PFSK-1 (cell line): ENCODE measurements around the gene NPW.

Source experiments
- FOXP2 ChIP-seq: optimal IDR thresholded peaks from 2 replicates; pipeline ENCODE3; 2011; ENCODE audit warnings: borderline replicate concordance, control low read depth, inconsistent platforms; ENCODE audit not compliant: insufficient read depth; ENCODE audit errors: extremely low read length, extremely low read depth
- POLR2AphosphoS5 ChIP-seq: IDR thresholded peaks from 2 replicates; pipeline ENCODE4 v1.6.1; 2012; ENCODE audit warnings: low read depth, mild to moderate bottlenecking, control low read depth, low read length, moderate library complexity
- SIN3A ChIP-seq: IDR thresholded peaks from 2 replicates; pipeline ENCODE4 v1.6.1; 2012; ENCODE audit warnings: mild to moderate bottlenecking, low read length, moderate library complexity, borderline replicate concordance; ENCODE audit not compliant: insufficient read depth
- TAF1 ChIP-seq: IDR thresholded peaks from 2 replicates; pipeline ENCODE4 v1.6.1; 2012; ENCODE audit warnings: low read length, control low read depth, borderline replicate concordance; ENCODE audit not compliant: insufficient read depth

DNA sequence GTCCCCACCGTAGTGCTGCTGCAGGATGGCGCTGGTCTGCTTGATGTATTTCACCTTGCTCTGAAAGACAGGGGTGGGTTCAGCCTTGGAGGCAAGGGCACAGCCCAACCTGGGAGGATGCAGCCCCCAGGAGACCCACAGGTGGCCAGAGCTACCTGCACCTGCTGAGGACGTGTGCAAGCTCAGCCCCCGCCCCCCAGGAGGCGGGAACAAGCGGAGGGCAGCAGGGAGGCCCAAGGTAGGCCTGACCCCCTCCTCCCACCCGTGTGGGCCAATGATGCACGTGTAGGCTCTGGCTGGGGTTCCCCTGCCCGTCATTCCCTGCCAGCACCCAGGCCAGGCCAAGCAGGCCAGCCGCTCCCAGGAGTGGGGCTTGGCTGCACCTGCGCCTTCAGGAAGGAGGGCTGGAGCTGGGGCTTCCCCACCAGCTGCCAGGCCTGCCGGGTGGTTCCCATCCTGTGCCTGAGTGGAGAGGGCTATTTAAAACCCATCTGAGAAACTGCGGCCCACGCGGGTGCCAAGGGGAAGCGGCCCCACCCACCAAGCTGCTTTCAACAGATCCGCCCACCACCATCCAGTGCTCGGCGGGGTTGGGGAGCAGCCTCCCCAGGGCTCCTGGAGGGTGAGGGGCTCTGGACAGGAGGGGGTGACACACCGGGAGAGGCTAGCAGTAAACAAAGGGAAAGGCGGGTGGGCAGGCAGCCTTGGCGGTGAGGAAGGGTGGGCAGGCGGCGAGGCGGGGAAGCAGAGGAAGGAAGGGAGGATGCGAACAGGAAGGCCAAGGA, 24.3 kb downstream of the NPW start:
- TF ChIP-seq POLR2AphosphoS5 (no peak), TAF1 (no peak), FOXP2 (no peak), SIN3A (no peak)
